HG03095 (cell line): Measurements from ENCODE around the gene SH3PXD2A.

Experiments
- ATAC-seq: cut with Tn5 transposase; IDR thresholded peaks from one replicate; pipeline ENCODE4 v1.9.1; 2021; ENCODE audit warnings: moderate library complexity; ENCODE audit not compliant: unreplicated experiment

Gene SH3PXD2A

DNA sequence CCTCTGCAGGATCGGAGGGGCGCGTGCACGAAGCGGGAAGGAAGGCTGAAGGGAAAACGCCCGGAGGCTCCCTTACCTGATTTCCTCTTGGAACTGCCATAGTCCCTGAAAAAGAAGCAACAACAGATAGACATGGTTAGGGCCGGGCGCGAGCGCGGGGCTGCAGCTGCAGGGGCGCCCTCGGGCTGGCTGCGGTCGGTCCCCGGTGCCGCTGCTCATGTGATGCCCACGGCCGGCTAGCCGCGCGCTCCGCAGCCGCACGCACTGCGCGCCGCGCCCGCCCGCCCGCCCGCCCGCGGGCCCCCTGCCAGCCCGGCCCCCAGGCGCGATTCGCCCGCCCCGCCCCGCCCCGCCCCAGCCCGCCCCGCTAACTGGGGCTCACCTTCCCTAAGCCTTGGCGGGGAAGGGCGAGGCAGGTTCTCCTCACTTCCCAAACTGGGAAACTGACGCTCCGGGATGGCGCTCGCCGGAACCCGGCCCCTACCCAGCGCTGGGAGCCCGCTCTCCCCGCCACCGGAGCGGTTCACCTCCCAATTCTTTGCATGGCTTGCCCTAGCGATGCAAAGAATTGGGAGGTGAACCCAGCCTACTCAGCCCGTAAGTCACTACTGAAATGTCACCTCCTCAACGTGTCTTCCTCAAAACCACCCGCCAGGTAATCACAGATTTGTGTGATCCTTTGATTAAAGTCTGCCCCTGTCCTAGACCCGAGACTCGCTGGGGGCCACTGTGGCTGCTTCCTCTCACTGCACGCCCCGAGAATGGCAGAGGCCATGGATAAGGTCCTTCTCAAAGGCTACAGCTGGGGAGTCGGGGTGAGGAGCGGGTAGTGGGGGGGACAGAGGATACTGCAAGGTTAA, 162.2 kb downstream of the SH3PXD2A start:
- no peak for ATAC-seq

DNA sequence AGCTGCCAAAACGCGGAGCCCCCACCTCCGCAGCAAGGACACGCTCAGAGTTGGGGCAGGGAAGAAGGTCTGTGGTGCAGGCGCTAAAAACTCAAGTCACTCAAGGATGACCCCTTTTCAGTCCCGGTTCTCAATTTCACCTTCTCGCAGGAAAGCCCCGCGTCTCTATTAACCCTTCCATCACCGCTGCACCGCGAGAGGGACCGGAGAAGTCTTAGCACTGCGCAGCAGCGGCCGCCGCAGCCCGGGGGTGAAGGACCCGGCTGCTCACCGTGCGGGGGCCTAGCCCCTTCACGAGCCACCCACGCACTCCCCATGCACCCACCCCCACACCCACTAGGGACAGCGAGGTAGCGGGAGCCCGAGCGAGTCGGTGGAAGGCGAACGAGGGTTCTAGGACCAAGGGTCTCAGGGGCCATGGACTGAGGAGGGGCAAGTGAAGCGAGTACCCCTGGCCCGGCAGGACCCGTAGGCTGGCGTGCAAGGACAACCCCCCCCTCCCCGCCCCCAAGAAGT, 162.9 kb downstream of the SH3PXD2A start:
- peak; percentile 45 for ATAC-seq

DNA sequence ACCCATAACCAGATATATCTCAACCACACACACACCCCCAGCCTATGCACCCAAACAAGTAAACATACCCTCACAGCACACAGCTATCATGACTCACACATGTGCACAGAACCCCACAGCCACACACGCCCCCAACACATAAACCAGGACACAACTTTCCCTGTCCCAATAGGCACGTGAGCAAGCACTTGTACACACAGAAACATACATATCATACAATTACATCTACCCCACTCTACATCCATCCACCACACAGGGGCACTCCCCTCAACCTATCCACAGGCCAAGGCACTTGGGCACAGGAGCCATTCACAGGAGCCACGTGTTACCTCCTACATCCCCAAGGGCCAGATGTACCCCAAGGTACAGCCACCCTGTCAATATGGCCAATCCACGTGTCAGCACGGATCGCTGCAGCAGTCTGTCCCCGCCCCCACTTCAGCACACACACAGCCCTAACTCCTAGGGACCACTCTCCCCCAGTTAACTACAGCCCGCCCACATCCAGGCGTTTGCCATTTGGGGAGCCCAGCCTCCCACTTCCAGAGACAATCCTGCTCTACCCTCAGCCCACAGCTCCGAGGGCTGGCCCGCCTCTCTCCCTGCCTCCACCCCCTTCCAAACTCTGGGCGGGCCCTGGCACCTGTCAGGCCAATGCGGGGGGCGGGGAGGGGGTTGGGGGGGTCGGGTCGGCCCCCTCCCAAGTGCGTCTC, 163.5 kb downstream of the SH3PXD2A start:
- peak; percentile 28 for ATAC-seq

DNA sequence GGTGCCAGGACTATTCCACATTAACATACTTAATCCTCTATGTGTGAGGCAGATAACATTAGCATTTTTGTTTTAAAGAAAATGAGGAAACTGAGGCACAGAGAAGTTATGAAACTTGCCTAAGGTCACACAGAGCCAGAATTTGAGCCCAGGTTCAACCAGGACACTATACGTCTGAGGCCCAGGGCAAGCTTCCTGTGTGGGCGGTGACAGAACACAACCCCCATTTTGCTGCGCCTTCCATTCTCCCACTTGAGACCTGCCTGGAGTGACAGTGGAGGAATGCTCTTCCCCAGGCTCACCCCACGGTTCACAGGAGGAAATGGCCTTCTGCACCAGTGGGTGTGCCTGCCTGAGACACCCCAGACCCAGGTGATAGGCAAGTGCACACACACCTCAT, 164.1 kb downstream of the SH3PXD2A start:
- ATAC-seq, result no peak

DNA sequence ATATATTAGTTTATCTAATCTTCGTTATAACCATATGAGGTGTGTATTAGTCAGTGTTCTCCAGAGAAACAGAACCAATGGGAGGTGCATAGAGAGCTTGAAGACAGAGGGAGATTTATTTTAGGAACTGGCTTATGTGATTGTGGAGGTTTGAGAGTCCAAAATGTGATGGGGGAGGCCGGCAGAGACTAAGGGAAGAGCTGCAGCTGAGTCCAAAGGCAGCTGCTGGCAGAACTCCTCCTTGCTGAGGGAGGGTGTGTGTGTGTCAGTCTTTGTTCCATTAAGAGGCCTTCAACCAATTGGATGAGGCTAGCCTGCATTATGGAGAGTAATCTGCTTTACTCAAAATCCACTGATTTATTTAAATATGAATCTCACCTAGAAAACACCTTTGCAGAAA, 165.1 kb downstream of the SH3PXD2A start:
- ATAC-seq, result no peak

DNA sequence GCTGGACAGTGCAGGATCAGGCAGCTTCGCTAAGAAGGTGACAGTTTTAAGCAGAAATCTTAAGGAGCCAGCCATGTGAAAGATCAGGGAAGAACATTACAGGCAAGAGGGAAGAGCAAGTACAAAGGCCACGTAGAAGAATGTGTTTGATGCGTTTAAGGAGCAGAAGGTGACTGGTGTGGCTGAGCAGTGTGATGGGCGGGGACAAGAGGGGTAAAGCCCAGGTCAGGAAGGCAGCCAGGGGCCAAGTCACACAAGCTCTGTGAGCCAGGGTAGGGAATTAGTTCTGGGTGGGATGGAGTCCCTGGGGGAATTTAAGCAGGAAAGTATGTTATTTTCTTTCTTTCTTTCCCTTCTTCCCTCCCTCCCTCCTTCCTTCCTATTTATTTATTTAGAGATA, 166.9 kb downstream of the SH3PXD2A start:
- no peak for ATAC-seq

DNA sequence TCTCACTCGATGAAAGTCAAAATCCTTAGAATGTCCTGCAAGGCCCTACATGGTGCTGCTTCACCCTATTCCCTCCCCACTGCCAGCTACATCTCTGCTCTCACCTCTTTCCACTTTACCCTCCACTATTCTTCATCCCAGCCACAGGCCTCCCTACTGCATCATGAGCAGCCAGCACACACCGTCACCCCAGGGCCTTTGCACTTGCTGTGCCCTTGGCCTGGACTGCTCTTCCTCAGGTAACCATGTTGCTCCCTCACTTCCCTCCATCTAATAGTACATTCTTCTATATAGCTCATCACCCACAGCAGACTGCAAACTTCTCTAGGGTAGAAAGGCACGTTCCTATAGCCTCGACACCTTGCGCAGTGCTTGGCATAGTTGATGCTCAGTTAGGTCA, 167.7 kb downstream of the SH3PXD2A start:
- ATAC-seq, result no peak

DNA sequence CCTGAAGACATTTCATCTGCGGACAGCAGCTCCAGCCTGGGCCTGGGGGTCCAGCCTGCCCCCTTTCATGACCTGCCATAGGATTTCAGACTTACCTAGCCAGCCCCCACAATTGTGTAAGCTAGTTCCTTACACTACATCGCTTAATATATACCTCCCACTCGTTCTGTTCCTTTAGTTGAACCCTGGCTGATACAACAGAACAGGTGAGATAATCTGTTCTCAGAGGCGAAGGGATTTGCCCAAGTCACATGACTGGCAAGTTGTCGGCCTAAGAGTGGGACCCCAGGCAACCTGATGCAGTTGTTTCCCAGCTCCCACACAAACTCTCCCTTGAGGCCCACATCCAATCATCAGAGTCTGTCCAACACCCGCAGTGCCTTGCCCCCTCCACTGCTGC, 168.2 kb downstream of the SH3PXD2A start:
- ATAC-seq, result no peak

DNA sequence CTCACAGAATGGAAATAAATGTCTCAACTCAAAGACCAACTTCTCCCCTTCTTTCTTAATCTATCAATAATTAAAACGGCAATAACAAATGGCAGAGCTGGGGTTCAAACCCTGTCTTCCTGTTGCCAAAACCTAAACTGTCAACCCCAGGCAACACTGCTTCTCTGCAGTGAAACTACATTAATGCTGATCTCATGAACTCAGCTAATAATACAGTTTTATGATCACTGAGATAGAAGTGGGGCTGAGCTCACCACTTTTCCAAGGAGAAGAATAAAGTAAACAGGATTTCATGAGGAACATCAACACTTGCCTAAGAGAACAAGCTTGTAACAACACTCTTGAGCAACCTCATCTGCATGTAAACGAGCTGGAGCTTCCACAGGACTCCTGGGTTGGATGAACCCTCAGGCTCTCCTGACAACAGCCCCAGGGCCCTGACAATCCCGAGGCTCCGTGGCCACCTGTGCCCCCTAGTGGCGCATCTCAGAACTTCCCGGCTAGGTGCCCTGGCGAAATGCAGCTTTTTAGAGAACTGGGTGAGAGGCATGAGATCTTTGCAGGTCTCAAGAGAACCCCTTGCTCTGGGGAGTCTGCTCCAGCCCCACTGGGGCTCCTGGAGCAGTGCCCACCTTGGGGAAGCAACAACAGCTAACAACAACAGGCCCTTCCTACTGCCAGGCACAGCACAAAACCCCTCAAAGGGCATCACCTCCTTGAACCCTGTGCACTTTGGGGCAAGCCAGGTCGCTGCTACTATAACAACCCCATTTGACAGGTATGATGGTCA, 169.3 kb downstream of the SH3PXD2A start:
- peak; percentile 70 for ATAC-seq

DNA sequence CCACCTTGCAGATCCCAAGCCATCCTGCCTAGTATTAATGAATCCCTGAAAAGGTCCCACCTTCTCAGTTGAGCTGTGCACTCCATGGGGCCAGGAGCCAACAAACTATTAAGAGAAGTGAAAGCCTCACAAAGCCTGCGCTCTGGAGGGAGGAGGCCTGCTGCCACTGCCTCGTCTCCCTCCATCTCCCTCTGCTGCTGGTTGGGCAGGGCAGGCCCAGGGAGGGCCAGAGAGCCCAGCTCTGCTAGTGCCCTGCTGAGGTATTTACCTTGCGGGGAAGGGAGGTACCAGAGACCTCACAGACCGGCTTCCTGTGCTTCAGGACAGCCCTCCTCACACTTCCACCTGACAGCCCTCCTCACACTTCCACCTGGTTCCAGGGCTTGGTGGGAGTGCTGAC, 171.5 kb downstream of the SH3PXD2A start:
- no peak for ATAC-seq

DNA sequence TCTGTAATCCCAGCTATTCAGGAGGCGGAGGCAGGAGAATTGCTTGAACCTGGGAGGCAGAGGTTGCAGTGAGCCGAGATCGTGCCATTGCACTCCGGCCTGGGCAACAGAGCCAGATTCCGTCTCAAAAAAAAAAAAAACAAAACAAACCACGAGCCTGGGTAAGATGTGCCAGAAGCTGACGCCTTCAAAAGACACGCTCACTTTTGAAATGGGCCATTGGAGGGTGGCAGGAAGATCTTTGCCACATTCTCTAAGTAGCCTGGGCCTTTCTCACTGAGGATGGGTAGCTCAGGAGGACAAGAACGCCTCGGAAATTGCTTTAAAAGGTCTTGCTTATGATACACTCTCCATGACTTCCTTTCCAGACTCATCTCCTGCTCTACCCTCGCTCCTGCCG, 172.7 kb downstream of the SH3PXD2A start:
- ATAC-seq, result no peak

DNA sequence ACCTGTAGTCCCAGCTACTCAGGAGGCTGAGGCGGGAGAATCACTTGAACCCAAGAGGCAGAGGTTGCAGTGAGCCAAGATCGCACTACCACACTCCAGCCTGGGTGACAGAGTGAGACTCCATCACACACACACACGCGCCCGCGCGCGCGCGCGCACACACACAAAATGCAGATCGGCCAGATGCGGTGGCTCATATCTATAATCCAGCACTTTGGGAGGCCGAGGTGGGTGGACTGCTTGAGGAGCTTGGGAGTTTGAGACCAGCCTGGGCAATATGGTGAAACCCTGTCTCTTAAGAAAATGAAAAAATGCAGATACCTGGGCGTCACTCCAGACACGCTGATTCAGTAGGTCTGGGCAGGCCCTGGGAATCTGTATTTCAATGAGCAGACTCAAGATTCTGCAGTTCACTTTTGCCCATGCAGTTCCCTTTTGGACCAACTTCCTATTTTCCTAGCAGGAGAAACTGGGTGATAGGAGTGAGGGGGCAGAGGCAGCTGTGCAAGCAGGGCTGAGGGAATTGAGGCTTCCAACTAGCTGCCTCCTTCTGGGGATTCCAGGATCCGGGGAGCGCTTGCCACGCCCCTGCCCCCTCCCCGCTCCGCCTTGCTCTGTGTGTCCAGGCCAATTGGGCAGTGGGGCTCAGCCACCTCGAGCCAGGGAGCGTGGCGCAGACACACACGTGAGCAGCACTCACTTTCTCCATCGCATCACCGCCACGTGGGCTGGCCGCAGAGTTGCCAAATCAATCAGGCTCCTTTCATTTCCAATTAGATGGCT, 173.6 kb downstream of the SH3PXD2A start:
- ATAC-seq, result no peak

DNA sequence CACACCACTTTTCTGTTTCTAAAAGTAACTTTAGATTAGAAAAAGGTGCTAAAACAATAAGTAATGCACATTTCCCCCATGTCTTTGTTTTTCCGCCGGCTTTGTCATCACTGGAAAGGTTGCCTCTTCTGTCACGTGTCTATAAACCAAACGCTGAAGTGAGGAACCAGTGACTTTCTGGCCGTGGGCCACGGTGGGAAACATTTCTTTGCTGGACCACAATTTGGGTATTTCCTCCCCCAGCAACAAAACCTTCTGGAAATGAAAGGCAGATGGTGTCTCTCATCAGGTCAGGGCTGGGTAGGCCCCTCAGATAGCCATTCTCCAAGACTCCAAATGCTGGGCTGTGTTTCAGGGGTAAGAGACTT, 174.5 kb downstream of the SH3PXD2A start:
- ATAC-seq, result no peak

DNA sequence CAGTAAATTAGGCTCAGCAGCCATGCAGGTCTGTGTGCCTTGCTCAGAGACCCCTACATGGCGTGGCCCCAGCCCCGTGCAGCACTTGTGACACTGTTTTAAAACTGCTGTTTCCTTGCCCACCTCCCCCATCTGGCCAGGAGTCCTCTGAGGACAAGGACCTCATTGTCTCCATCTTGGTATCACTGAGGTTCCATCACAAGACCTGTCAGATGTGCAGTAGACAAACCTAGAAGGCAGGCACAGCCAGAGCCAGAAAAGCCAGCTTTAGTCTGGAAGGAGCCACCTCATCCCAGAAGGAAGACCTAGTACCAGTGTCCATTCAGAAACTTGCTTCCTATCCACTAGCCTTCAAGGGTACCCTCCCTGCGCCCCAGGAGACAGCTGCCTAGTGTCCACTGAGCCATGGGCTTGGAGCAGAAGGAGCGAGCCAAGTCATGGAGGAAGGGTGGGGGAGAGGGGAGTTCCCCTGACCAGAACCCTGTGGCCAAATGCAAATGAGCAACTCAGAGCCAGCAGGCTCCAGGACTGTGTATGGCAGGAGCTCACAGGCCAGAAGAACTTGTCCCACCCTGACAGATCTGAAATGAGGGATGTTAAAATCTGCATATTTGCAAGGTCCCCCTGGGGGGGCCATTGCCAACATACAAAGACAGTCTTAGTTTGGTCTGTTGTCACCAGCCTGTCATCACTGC, 176.1 kb downstream of the SH3PXD2A start:
- ATAC-seq, result peak; percentile 70

DNA sequence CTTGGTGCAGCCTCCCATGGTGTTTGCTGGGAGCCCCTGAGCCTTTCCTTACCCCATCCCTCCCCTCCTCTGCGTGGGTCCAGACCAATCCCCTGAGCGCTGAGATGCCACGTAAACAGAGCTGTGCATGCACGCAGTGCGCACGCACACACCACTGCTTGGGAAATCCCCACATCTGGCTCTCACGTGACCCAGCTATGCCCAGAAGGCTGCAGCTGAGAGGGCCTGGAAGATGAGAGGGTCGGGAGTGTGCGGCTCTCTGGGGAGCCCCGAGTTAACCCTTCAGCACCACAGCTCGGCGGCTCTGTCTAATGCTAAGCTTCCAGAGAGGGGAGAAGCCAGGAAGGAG, 177.2 kb downstream of the SH3PXD2A start:
- ATAC-seq, result peak; percentile 74

DNA sequence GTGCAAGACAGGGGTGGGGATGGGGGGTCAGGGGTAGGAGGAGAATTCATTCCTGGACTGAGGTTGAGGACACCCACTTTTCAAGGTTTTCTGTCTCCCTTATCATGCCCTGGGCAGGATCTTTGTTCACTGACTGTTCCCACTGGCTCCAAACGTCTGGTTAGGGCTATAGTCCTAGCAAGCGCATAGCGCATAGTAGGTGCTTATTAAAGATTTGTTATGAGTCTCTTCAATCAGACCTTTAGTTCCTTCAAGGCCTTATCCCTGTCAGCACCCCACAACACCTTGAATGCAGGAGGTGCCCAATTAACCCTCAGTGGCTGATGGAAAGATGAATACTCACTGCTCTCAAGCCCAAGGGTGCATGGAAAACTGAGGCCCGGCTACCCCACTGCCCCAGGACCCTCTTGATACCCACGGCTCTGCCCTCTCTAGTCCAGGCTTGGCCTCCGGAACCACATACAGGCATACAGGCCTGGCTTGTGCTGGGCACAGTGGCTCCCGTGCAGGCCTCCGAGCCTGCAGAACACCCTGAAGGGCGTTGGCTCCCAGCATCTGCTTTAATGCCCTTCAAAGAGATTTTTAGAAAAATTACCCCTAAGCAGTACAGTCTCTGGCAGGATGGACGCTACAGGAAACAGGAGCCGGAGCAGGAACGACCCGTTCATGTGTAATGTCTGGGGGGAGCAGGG, 177.7 kb downstream of the SH3PXD2A start:
- ATAC-seq, result no peak

DNA sequence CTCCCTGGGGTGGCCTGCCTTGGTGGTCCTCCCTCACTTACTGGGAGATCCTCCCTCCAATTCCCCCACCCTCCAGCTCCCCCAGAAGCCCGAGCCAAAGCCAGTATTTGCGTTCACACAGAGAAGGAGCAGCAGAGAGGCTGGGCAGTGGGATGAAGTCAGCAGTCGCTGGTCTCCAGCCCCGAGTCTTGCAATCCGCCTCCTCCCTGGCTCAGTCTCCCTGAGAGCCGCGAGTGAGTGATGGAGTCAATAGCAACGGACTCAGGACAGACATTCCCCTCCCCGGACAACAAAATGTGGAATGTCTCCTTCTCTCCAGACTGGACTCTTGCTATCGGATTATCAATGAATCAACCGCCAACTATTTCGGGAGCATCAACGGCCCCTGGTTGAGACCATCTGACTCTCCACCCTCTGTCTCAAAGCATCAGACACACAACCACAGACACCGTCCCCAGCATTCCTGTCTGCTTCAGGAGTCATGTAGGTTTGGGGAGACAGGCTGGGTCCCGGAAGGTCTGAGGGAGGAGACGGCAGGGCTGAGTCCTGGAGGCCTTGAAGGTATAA, 178.4 kb downstream of the SH3PXD2A start:
- ATAC-seq, result no peak

DNA sequence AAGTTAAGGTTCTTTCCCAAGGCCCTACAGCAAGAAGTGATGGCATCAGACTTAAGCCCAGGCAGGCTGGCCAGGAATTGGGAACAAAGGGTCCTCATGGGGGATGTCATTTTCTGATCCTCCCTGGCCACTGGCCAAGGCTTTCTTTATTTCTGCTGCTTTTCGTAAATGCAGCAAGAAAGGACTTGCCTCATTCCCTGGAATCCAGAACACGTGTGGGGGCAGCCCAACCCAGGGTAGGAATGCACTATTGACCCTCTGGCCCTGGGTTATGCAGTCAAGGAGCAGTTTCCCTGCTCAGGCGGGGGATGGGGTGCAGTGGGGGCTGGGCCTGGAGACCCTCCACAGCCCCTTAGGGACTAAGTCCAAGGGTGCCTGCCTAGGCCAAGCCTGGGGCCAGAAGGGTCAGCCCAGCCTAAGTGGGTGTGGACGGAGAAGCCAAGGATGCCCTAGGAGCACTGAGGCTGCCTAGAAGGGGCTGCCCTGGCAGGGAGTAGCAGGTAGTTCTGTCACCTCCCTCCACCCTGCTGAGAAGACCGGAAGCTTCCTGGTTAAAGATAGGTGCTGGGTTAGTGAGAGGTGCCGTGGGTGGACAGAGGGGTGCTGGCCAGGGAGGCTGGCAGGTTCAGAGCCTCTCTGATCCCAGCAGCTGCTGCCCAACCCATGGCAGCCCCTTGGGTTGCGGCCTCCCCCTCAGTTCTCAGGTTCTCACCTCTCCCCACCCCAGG, 179.2 kb downstream of the SH3PXD2A start:
- no peak for ATAC-seq

DNA sequence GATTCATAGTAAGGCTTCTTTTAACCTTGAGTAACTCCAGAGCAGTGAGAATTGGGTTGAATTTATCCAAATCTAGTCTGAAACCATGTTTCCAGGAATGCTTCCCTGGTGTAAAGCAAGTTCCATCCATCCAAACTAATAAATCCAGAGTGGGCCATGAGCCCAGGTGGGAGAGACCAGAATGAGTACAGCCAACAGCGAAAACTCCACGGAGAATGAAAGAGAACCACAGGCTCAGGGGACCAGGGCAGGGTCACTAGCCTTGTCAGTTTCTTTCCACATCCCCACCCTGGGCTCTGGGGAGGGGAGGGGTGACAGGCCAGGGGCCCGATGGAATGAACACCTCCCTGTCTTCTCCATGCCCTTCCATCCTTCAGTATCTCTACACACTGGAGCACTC, 181.8 kb downstream of the SH3PXD2A start:
- ATAC-seq, result no peak
